Neural cell (in vitro differentiated cells): ENCODE data around the gene CRYGN. TPM values are rescaled to one million over a fixed set of nuclear protein-coding genes. Genes with fewer than 3 reads are reported as not detected.

Source experiments
- H2AFZ ChIP-seq: fragments of 200-600, 300-800 bp; sonication (generic), shearing (Covaris generic); 2 replicates; pipeline ENCODE4 v1.6.0; 2014; ENCODE audit warnings: low read depth, mild to moderate bottlenecking, antibody characterized with exemption, low read length, moderate library complexity
- H3F3A ChIP-seq: fragments of 200-600 bp; shearing (Covaris generic); 2 replicates; pipeline ENCODE4 v1.6.1; 2016; ENCODE audit warnings: mild to moderate bottlenecking, moderate library complexity, mixed read lengths, antibody characterized with exemption, low read length; ENCODE audit not compliant: insufficient read depth, poor library complexity, severe bottlenecking
- H3K27ac ChIP-seq: fragments of 200-600, 300-800 bp; sonication (generic), shearing (Covaris generic); 2 replicates; pipeline ENCODE4 v1.5.1; 2014; ENCODE audit warnings: mild to moderate bottlenecking, low read length, moderate library complexity
- H3K27me3 ChIP-seq: fragments of 300-800, 200-600 bp; sonication (generic), shearing (Covaris generic); 2 replicates; pipeline ENCODE4 v1.6.0; 2014; ENCODE audit warnings: mild to moderate bottlenecking, low read depth, low read length, moderate library complexity; ENCODE audit not compliant: insufficient read depth
- H3K36me3 ChIP-seq: fragments of 300-800, 200-600 bp; sonication (generic), shearing (Covaris generic); 2 replicates; pipeline ENCODE4 v1.5.1; 2014; ENCODE audit warnings: mild to moderate bottlenecking, antibody characterized with exemption, low read length, moderate library complexity; ENCODE audit not compliant: insufficient read depth
- H3K4me2 ChIP-seq: fragments of 300-800, 200-600 bp; sonication (generic), shearing (Covaris generic); 2 replicates; pipeline ENCODE4 v1.6.0; 2014; ENCODE audit warnings: mild to moderate bottlenecking, low read length
- H3K4me3 ChIP-seq: fragments of 300-800, 200-600 bp; sonication (generic), shearing (Covaris generic); 2 replicates; pipeline ENCODE4 v1.5.1; 2014; ENCODE audit warnings: mild to moderate bottlenecking, low read length, moderate library complexity
- H3K79me2 ChIP-seq: fragments of 200-600 bp; shearing (Covaris generic); replicated peaks from 2 replicates; pipeline ENCODE4 v1.6.0; 2014; ENCODE audit warnings: mild to moderate bottlenecking, low read length, moderate library complexity; ENCODE audit not compliant: insufficient read depth
- H3K9ac ChIP-seq: fragments of 300-800, 200-600 bp; sonication (generic), shearing (Covaris generic); 2 replicates; pipeline ENCODE4 v1.6.1; 2016; ENCODE audit warnings: mild to moderate bottlenecking, low read length, mixed read lengths
- H3K9me2 ChIP-seq: fragments of 200-600 bp; shearing (Covaris generic); 2 replicates; pipeline ENCODE4 v1.6.1; 2016; ENCODE audit warnings: mild to moderate bottlenecking, low read length, mixed read lengths; ENCODE audit not compliant: insufficient read depth
- H3K9me3 ChIP-seq: fragments of 200-600, 300-800 bp; sonication (generic), shearing (Covaris generic); 2 replicates; pipeline ENCODE4 v1.6.1; 2016; ENCODE audit warnings: mild to moderate bottlenecking, mixed run types, low read length, moderate library complexity, mixed read lengths
- H4K20me1 ChIP-seq: fragments of 200-600 bp; shearing (Covaris generic); 2 replicates; pipeline ENCODE4 v1.6.1; 2016; ENCODE audit warnings: mild to moderate bottlenecking, mixed run types; ENCODE audit not compliant: insufficient read depth
- EP300 ChIP-seq: fragments of 450-650 bp; conservative IDR thresholded peaks from 2 replicates; pipeline ENCODE4 v1.6.1; 2014; ENCODE audit warnings: antibody characterized with exemption, mild to moderate bottlenecking, moderate library complexity; ENCODE audit not compliant: poor library complexity, severe bottlenecking
- EZH2 ChIP-seq: fragments of 200-600, 300-800 bp; shearing (Covaris generic), sonication (generic); IDR thresholded peaks from 2 replicates; pipeline ENCODE4 v1.6.1; 2014; ENCODE audit warnings: antibody characterized with exemption, low read length, borderline replicate concordance, mild to moderate bottlenecking; ENCODE audit not compliant: insufficient read depth, poor library complexity, severe bottlenecking
- MXI1 ChIP-seq: fragments of 450-650 bp; conservative IDR thresholded peaks from 2 replicates; pipeline ENCODE4 v1.6.1; 2014; ENCODE audit warnings: antibody characterized with exemption, mild to moderate bottlenecking; ENCODE audit not compliant: poor library complexity, severe bottlenecking
- POLR2AphosphoS5 ChIP-seq: IDR thresholded peaks from 2 replicates; pipeline ENCODE4 v1.6.1; 2012
- RAD21 ChIP-seq: fragments of 450-650 bp; conservative IDR thresholded peaks from 2 replicates; pipeline ENCODE4 v1.6.1; 2014; ENCODE audit warnings: antibody characterized with exemption, mild to moderate bottlenecking, moderate library complexity
- SMC3 ChIP-seq: fragments of 450-650 bp; conservative IDR thresholded peaks from 2 replicates; pipeline ENCODE4 v1.6.1; 2014; ENCODE audit warnings: antibody characterized with exemption, mild to moderate bottlenecking, moderate library complexity; ENCODE audit not compliant: poor library complexity
- TAF1 ChIP-seq: IDR thresholded peaks from 2 replicates; pipeline ENCODE4 v1.6.1; 2012; ENCODE audit warnings: low read depth
- polyA plus RNA-seq: library from polyadenylated mRNA; depleted of rRNA; stranded (reverse); fragments of >200 nt; gene quantifications from 2 replicates; pipeline ENCODE4 v1.2.3, GENCODE V29; 2014
- TF ChIP-seq, protein P1 (sequence below): fragments of 450-650 bp; IDR thresholded peaks from 2 replicates; pipeline ENCODE4 v1.5.1; 2014; ENCODE audit warnings: antibody characterized with exemption, mild to moderate bottlenecking, moderate library complexity; ENCODE audit not compliant: poor library complexity, severe bottlenecking
- TF ChIP-seq, protein P2 (sequence below): IDR thresholded peaks from 2 replicates; pipeline ENCODE4 v1.6.1; 2012; ENCODE audit warnings: borderline replicate concordance

Gene CRYGN
- polyA plus RNA-seq, 1 donor from 2014 or later, result not detected

DNA sequence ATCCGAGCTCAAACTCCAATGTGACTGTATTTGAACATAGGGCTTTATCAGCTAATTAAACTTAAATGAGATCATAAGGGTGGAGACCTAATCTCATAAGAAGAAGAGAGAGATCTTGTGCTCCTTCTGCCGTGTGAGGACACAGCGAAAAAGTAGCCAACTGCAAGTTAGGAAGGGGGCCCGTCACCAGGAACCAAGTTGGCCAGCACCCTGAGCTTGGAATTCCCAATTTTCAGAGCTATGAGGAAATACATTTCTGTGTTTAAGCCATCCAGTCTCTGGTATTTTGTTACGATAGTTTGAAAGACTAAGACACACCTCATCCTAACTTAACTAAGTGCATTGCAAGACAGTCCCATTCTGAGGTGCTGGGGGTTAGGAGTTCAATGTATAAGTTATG lies 16.0 kb downstream of the CRYGN start:
- Histone ChIP-seq H3K4me2 (no peak overlapping the region), H3K27ac (no peak overlapping the region)
- TF ChIP-seq RAD21, result no peak
- no peak for TF ChIP-seq POLR2AphosphoS5
- TF ChIP-seq EP300, result no peak
- TF ChIP-seq, protein P1, sequence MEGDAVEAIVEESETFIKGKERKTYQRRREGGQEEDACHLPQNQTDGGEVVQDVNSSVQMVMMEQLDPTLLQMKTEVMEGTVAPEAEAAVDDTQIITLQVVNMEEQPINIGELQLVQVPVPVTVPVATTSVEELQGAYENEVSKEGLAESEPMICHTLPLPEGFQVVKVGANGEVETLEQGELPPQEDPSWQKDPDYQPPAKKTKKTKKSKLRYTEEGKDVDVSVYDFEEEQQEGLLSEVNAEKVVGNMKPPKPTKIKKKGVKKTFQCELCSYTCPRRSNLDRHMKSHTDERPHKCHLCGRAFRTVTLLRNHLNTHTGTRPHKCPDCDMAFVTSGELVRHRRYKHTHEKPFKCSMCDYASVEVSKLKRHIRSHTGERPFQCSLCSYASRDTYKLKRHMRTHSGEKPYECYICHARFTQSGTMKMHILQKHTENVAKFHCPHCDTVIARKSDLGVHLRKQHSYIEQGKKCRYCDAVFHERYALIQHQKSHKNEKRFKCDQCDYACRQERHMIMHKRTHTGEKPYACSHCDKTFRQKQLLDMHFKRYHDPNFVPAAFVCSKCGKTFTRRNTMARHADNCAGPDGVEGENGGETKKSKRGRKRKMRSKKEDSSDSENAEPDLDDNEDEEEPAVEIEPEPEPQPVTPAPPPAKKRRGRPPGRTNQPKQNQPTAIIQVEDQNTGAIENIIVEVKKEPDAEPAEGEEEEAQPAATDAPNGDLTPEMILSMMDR, result no peak
- TF ChIP-seq EZH2, result no peak
- TF ChIP-seq MXI1, result no peak
- TF ChIP-seq TAF1, result no peak
- TF ChIP-seq, protein P2, sequence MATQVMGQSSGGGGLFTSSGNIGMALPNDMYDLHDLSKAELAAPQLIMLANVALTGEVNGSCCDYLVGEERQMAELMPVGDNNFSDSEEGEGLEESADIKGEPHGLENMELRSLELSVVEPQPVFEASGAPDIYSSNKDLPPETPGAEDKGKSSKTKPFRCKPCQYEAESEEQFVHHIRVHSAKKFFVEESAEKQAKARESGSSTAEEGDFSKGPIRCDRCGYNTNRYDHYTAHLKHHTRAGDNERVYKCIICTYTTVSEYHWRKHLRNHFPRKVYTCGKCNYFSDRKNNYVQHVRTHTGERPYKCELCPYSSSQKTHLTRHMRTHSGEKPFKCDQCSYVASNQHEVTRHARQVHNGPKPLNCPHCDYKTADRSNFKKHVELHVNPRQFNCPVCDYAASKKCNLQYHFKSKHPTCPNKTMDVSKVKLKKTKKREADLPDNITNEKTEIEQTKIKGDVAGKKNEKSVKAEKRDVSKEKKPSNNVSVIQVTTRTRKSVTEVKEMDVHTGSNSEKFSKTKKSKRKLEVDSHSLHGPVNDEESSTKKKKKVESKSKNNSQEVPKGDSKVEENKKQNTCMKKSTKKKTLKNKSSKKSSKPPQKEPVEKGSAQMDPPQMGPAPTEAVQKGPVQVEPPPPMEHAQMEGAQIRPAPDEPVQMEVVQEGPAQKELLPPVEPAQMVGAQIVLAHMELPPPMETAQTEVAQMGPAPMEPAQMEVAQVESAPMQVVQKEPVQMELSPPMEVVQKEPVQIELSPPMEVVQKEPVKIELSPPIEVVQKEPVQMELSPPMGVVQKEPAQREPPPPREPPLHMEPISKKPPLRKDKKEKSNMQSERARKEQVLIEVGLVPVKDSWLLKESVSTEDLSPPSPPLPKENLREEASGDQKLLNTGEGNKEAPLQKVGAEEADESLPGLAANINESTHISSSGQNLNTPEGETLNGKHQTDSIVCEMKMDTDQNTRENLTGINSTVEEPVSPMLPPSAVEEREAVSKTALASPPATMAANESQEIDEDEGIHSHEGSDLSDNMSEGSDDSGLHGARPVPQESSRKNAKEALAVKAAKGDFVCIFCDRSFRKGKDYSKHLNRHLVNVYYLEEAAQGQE, result no peak
- TF ChIP-seq SMC3, result no peak

GRCh38 chr7:151423226-151423625 lies 16.7 kb downstream of the CRYGN start:
- TF ChIP-seq TAF1 (no peak), EZH2 (no peak), EP300 (no peak), POLR2AphosphoS5 (no peak), RAD21 (no peak), SMC3 (no peak), MXI1 (no peak)
- TF ChIP-seq, protein P1, result no peak
- TF ChIP-seq, protein P2, result no peak
- peaks cover 5% of the 10 kb centered on the region for H3K9me3 ChIP-seq
- no peak overlapping the region for H3K4me2 ChIP-seq
- no peak overlapping the region for H2AFZ ChIP-seq
- H3K27ac ChIP-seq, result no peak overlapping the region
- H3K36me3 ChIP-seq, result no peaks in the 10 kb centered on the region
- no peaks in the 10 kb centered on the region for H3K27me3 ChIP-seq
- H3F3A ChIP-seq, result no peaks in the 10 kb centered on the region
- no peaks in the 10 kb centered on the region for H3K9me2 ChIP-seq
- H3K79me2 ChIP-seq, result no peaks in the 10 kb centered on the region
- no peaks in the 10 kb centered on the region for H4K20me1 ChIP-seq
- no peak overlapping the region for H3K9ac ChIP-seq
- H3K4me3 ChIP-seq, result no peak overlapping the region

More for the DNA sequence above, 16.0 kb downstream of the CRYGN start:
- H3K9ac ChIP-seq, result no peak overlapping the region
- H3K79me2 ChIP-seq, result no peaks in the 10 kb centered on the region
- no peaks in the 10 kb centered on the region for H4K20me1 ChIP-seq
- peaks cover 5% of the 10 kb centered on the region for H3K9me3 ChIP-seq
- H3K9me2 ChIP-seq, result no peaks in the 10 kb centered on the region
- H3K27me3 ChIP-seq, result no peaks in the 10 kb centered on the region
- H3K36me3 ChIP-seq, result no peaks in the 10 kb centered on the region
- no peaks in the 10 kb centered on the region for H3F3A ChIP-seq
- H3K4me3 ChIP-seq, result no peak overlapping the region
- H2AFZ ChIP-seq, result no peak overlapping the region
